Muscle of back (tissue), 11 donors: ENCODE measurements around the gene CCDC169. TPM values are rescaled to one million over a fixed set of nuclear protein-coding genes. Genes with fewer than 3 reads are reported as not detected.

ENCODE experiments used
- DNase-seq, 3 donors: peaks; one replicate each; pipeline versions ENCODE4 v3.0.0 to v3.0.0-alpha.2; 2013
- polyA plus RNA-seq, 10 donors: library from polyadenylated mRNA; unstranded; fragments of 120-200 nt; gene quantifications; one replicate each; pipeline ENCODE4 v1.2.1, GENCODE V29; 2013; ENCODE audit not compliant: insufficient read length in 10 of 10

The CCDC169 gene
- polyA plus RNA-seq, 10 donors, result 2.1 to 4.5 (median 3.2) TPM

GRCh38 chr13:36244990-36245389 is 52.6 kb downstream of the CCDC169 start:
- DNase-seq, result no peak

DNA sequence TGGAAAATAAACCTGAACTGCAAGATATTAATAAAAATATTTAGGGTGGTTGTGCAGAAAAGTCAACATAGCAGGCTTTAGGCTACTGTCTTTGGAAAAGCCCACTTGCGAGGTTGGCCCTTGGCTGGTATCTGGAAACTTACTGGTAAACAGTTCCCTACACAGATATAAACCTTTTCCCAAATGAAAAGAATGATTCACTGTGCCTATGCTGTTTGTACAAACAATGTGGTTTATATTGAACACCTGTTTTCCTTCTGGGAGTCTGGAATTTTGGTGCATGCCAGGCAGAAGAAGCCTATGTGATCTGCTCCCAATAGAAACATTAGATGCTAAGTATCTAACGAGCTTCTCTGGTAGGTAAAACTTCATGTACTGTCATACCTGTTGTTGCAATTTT is 53.5 kb downstream of the CCDC169 start:
- DNase-seq, result no peak

DNA sequence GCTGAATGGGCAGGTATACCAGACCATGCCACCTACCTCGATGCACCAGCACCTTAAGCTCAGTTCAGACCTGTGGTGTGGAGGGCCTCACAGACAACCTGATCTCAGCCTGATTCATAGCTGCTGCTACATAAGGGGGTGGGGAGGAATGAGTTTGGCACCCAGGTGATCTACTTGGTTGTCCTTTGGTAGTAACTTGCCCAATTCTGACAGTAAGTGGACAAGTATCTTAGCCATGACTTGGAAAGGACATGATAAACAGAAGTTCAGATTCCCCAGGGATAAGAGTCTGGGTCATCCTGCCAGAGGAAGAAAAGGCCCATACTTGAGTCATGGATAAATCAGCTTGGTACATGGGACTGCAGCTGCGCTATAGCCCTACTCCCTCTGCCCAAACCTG is 54.9 kb downstream of the CCDC169 start:
- no peak for DNase-seq

DNA sequence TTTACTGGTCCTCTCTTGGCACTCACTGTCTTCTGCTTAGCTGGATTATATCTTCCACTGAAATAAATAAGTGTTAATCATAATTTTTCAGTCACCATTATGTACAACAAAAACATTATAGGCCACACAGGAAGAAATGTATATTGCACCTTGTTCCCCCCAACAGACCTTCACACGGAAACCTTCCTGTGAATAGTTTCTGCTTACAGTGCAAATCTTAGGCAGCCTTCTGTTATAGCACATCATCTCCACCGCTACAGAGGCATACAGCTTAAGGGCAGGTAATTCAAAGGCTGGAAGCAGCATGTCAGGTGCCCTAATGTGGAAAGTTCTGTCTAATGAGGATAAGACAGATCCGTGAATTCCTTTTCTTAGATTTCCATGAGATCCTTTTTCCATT is 66.4 kb downstream of the CCDC169 start:
- DNase-seq, result no peak

DNA sequence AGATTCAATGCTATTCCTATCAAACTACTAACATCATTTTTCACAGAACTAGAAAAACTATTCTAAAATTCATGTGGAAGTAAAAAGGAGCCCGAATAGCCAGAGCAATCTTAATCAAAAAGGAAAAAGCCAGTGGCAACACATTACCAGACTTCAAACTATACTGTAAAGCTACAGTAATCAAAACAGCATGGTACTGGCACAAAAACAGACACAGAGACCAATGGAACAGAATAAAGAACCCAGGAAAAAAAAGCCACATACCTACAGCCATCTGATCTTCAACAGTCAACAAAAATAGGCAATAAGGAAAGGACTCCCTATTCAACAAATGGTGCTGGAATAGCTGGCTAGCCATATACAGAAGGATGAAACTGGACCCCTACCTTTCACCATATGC is 72.9 kb downstream of the CCDC169 start:
- DNase-seq, result no peak

DNA sequence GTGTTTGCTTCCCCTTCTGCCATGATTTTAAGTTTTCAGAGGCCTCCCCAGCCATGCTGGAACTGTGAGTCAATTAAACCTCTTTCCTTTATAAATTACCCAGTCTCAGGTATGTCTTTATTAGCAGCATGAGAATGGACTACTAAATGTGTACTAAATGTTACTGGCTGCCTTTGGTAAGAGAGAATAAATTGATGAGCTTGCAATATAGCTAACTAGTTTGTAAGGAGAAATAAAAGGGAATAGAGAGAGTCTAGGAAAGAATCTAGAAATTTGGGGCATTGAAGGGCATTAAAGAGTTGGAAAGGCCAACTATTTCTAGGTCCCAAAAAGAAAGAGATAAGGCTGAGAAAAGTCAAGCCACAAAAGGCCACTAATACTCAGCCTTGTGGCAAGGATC is 77.7 kb downstream of the CCDC169 start:
- no peak for DNase-seq

GRCh38 chr13:36217456-36217855 is 80.2 kb downstream of the CCDC169 start:
- DNase-seq, result no peak

GRCh38 chr13:36214163-36214921 is 83.3 kb downstream of the CCDC169 start, which contains the start of gene SOHLH2:
Gene SOHLH2 (minus strand): TSS chr13:36214556. CDS start chr13:36214526, 30 bp downstream.
- no peak for DNase-seq

DNA sequence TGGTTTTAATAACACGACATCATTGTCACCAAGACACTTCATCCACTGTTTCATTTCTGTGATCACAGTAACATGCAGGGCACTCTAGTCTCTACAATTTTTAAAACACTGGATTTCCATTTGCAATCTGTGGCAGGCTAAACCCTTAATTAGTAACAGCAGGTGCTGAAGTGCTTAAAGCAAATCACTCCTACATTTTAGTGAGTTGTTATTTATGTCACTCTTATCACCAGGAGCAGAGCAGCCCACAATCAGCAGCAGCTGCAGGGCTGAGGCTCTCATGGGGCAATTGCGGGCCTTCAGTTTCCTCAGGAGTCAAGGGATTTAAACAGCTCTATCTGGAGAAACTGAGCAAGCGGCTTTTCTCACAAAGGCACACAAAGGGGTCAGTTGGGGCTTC is 84.8 kb downstream of the CCDC169 start:
- peak in 2 of 3 donors; percentile 11 to 17 for DNase-seq

GRCh38 chr13:36211567-36211966 is 86.0 kb downstream of the CCDC169 start:
- no peak for DNase-seq

DNA sequence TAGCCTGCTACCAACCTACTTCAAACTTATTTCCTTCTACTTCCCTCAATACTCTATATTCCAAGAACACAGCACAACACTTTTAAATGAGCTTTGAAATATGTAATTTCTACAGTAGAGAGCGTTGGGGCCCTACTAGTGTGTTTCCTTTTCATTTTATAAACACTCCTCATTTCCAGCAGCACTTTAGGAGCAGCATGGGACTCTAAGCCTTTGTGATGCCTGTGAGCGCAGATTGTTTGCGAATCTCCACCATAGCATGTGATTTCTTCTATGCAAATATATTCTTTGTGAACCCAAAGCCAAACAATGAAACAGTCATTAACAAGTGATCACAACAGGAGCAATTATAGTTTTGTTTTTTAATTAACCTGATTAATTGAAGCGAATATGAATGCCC is 86.9 kb downstream of the CCDC169 start:
- no peak for DNase-seq

- no peak for DNase-seq
Observed at GRCh38 chr13:36207672-36208071, 89.9 kb downstream of the CCDC169 start.

GRCh38 chr13:36193151-36193855 is 104.3 kb downstream of the CCDC169 start:
- no peak for DNase-seq

DNA sequence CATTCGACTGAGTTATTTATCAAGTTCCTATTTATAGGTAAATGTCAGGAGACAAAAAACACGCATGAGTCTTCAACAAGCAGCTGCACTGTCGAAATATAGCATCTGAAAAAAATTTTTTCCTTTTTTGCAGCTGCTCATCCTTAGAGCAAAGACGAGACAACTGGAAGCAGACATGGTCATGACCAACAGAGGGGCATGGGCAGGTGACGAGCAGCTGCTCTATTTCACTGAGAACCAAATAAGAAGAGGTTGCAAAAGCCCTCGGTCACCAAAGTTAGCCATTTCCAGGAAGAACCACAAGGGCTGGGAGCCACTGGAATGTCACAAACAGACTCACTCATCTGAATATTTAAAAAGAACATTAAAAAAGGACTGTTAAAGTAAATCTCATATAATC is 105.4 kb downstream of the CCDC169 start:
- DNase-seq, result peak; percentile 33 to 65 (median 49)

DNA sequence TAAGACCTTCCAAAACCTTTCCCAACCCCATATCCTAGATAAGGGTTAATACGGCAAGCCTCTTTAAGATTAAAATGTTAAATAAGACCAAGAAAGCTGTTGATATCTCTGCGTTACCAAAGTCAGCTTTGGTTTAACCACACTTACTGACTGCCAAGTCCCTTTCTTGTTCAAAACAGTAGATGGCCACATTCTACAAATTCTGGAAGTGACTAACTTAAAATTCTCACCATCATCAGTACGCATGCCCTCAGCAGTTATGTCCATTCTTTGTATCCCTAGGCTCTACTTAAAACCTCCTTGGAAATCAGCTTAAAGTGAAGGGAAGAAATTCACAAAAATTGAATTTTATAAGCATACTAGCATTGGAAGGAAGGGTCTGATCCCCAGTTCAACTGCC is 106.8 kb downstream of the CCDC169 start:
- no peak for DNase-seq

DNA sequence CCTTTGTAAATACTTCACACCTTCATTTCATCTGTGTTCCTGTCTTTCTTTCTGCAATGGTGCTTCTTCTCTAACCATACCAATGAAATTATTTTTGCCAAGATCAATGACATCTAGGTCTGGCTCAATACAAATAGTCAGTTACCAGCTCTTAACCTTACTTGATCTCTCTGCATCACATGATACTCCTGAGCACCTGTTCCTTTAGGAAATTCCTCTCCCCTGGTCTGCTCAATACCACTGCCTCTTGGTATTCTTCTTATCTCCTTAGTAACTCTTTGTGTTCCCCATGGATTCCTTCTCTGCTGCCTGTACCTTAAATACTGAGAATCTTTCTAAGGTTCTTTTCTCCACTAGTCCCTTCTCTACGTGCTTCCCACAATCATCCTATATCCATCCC is 109.2 kb downstream of the CCDC169 start:
- no peak for DNase-seq

DNA sequence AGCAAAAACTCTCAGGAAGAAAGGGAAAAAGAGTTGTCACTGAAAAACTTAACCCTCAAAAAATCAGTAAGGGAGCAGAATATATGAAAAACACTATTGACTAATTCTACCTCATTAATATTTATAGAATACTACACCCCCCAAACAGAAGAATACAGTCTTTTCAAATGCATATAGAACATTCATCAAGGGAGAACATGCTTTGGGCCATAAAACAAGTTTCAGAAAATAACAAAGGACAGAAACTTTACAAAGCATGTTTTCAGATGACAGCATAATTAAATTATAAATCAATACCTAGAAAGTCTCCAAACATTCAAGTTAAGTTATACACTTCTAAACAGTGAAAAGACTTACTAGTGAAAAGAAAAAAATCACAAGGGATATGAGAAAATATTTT is 113.7 kb downstream of the CCDC169 start:
- DNase-seq, result no peak

Other genes starting within 250 kb of the CCDC169 start
- gene DCLK1, start 166.4 kb downstream of the CCDC169 start, polyA plus RNA-seq, result 100 to 1,000 TPM in 2 of 10 donors, 10 to 100 TPM in 8; 64.3 to 130 (median 82.4) TPM
- 1 to 10 TPM; 1.1 to 5.8 (median 2.7) TPM for gene SOHLH2, start 83.3 kb downstream of the CCDC169 start, polyA plus RNA-seq
- gene SPART, start 48.6 kb upstream of the CCDC169 start, polyA plus RNA-seq, result 10 to 100 TPM; 58.7 to 97.6 (median 73.5) TPM
- gene CCNA1, start 134.7 kb upstream of the CCDC169 start, polyA plus RNA-seq, result 1 to 10 TPM in 3 of 10 donors, under 1 TPM in 7; 0.46 to 1.6 (median 0.69) TPM